Fibroblast of skin of left biceps (primary cell): Measurements from ENCODE around the gene WIF1.
A peak's percentile ranks its signal among the peaks of the same experiment; 100 is the strongest.

Experiments used
- DNase-seq, 2 experiments: peaks; one replicate each; pipeline ENCODE4 v3.0.0-alpha.2; 2013; ENCODE audit warnings: low read depth in 2 of 2

WIF1 gene

DNA sequence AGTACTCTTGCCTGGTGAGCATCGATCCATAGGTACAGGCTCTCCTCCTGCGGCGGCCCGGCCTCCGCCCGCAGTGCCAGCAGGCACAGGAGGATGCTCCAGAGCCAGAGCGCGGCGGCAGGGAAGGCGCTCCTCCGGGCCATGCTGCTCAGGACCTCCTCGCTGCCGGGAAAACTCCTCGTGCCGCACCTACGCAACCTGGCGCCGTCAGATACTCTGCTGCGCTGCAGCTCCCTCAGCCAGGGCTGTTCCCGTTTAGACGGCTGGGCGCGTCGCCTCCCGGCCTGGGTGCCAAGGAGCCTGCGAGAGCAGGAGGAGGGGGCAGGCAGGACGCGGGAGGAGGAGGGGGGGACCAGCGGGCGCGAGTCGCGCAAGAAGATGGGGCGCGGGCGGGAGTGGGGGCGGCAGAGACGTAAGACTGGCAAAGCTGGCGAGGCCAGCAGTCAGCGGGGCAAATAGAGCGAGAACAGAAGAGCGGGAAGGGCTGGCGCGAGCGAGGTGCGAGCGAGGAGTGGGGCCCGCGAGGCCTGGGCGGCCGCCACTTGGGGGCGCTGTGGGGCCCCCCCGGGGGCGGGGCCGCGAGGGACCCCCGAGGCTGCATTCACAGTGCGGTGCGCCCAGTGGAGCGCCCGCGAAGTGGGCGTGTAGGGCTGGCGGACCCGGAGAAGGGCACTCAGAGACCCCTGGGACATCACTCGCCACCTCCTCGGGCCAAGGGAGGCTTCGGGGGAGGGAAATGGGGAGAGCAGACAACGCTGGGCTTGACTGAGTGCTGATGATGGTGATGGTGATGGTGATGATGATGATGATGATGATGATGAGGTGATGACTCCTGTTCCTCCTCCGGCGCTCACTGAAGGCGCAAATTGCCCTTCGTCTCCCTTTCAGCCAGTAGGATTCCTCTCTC, at the start of gene WIF1:
Gene WIF1, minus strand, starts transcription at position 257 of the 907 bp plus-strand sequence. Its CDS starts 114 bp downstream, at position 143.
- DNase-seq = no peak

DNA sequence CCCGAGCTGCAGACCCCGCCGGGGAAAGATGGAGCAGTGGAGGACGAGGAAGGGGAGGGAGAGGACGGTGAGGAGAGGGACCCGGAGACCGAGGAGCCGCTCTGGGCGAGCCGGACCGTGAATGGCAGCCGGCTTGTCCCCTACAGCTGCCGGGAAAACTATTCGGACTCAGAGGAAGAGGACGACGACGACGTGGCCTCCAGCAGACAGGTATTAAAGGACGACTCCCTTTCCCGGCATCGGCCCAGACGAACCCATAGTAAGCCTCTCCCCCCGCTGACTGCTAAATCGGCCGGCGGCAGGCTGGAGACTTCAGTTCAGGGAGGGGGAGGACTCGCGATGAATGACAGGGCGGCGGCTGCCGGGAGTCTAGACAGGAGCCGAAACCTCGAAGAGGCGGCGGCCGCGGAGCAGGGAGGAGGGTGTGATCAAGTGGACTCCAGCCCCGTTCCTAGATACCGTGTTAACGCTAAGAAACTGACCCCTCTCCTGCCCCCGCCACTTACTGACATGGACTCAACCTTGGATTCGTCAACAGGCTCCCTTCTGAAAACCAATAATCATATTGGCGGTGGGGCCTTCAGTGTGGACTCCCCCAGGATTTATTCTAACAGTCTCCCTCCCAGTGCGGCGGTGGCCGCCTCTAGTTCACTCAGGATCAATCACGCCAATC, 49.2 kb upstream of the WIF1 start:
- DNase-seq = no peak

- peak; percentile 64 for DNase-seq
Measured at GRCh38 chr12:65169320-65170208, 48.5 kb upstream of the WIF1 start, which contains the start of gene LEMD3. TSS of gene LEMD3 (plus strand) at chr12:65169583. CDS start at chr12:65169597, 14 bp downstream.

- no peak for DNase-seq
Measured at GRCh38 chr12:65168681-65169319, 47.7 kb upstream of the WIF1 start.

GRCh38 chr12:65164774-65165173, 43.7 kb upstream of the WIF1 start:
- DNase-seq = no peak

DNA sequence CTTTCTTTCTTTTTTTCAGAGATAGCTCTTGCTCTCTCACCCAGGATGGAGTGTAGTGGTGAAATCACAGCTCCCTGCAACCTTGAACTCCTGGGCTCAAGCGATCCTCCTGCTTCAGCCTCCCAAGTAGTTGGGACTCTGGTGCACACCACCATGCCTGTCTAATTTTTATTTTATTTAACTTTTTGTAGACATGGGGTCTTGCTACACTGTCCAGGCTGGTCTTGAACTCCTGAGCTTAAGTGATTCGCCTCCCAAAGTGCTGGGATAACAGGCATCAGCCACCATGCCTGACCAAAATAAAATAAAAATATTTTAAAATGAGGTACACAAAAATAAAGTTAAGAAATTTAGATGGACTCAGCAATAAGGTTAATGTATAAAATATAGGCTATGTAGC, 43.1 kb upstream of the WIF1 start:
- DNase-seq = no peak

- no peak for DNase-seq
Measured at GRCh38 chr12:65162609-65163008, 41.5 kb upstream of the WIF1 start.

GRCh38 chr12:65157091-65157490, 36.0 kb upstream of the WIF1 start:
- no peak for DNase-seq

- DNase-seq = no peak
Measured at GRCh38 chr12:65156366-65156841, 35.3 kb upstream of the WIF1 start.

GRCh38 chr12:65155784-65156183, 34.7 kb upstream of the WIF1 start:
- no peak for DNase-seq

GRCh38 chr12:65152596-65152995, 31.5 kb upstream of the WIF1 start:
- peak in 1 of 2 experiments; percentile 6 for DNase-seq

DNA sequence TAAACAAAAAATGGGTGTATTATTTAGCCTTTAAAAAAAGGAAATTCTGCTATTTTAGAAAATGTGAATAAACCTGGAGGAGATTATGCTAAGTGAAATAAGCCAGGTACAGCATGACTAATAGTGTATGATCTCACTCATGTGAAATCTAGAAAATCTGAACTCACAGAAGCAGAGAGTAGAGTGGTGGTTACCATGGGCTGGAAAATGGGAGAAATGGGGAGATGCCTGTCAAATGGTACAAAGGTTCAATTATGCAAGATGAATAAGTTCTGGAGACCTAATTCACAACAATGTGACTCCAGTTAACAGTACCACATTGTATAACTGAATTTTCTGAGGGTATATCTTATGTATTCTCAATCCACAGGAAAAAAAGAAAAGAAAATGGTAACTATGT, 30.9 kb upstream of the WIF1 start:
- DNase-seq = no peak

GRCh38 chr12:65147312-65147905, 26.3 kb upstream of the WIF1 start:
- DNase-seq = no peak

GRCh38 chr12:65140738-65141137, 19.6 kb upstream of the WIF1 start:
- DNase-seq = no peak

DNA sequence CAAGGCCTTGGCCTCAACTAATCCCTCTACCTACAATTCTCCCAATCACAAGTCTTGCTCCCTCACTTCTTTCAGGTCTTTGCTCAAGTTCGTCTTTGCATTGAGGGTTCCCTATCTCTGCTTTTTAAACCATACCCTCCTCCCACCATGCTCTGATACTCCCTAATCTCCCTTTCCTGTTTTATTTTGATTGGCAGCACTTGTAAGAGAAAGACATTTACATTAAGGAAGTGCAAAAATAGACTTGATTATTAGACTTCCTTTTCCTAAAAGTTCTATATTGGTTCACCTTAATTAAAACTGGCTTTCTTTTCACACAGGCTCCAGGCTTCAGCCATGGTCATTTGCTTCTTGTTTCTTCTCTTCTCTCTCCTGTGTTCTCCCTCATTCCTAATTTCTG, 18.3 kb upstream of the WIF1 start:
- DNase-seq = no peak

GRCh38 chr12:65133879-65134278, 12.8 kb upstream of the WIF1 start:
- DNase-seq = no peak

- DNase-seq = no peak
Measured at GRCh38 chr12:65126482-65126881, 5.4 kb upstream of the WIF1 start.

- DNase-seq = no peak
Measured at GRCh38 chr12:65125975-65126374, 4.9 kb upstream of the WIF1 start.

GRCh38 chr12:65125247-65125646, 4.1 kb upstream of the WIF1 start:
- no peak for DNase-seq

GRCh38 chr12:65123435-65124063, 2.4 kb upstream of the WIF1 start:
- no peak for DNase-seq
